HCT116 (cell line): ENCODE measurements around the gene RFTN1. TPM values are rescaled to one million over a fixed set of nuclear protein-coding genes. Genes with fewer than 3 reads are reported as not detected.

Experiments used
- ATAC-seq: fragments of 200-7000 bp; cut with Tn5 transposase; 2 replicates; pipeline ENCODE4 v1.9.1; 2020; ENCODE audit warnings: mild to moderate bottlenecking, moderate library complexity
- BruUV-seq: library from RNA; stranded (reverse); fragments of 400-500 nt; replicated peaks from 2 replicates; lab custom pipeline; 2021; lab: Mats Ljungman, UMichigan
- CTCF ChIA-PET: fragments of 300-600 bp; sonication (Branson Sonifier 250); formaldehyde crosslinking; loops from one replicate; lab custom pipeline; 2021; ENCODE audit warnings: antibody characterized with exemption; lab: Charles Lee
- POLR2A ChIA-PET: fragments of 300-600, 350-600 bp; sonication (Branson Sonifier 250); formaldehyde crosslinking; loops from one replicate; lab custom pipeline; 2021; ENCODE audit warnings: antibody characterized with exemption; lab: Charles Lee
- RAD21 ChIA-PET, 2 experiments: fragments of 300-600 bp; sonication (Branson Sonifier 250); formaldehyde crosslinking; loops; one replicate each; lab custom pipeline; 2023; ENCODE audit warnings: low total read pairs in 2 of 2; ENCODE audit not compliant: uncharacterized antibody in 2 of 2, unreplicated experiment in 2 of 2, low non-redundant PET in 1 of 2; lab: Charles Lee
- DNase-seq: peaks from one replicate; pipeline ENCODE4 v3.0.0-alpha.2; 2010; ENCODE audit warnings: low read depth, low spot score
- H2AFZ ChIP-seq: fragments of 200-600 bp; shearing (Covaris generic), sonication (generic); 2 replicates; pipeline ENCODE4 v1.6.1; 2017; ENCODE audit warnings: low read depth, mixed run types, mixed read lengths, antibody characterized with exemption, low read length; ENCODE audit not compliant: poor library complexity, severe bottlenecking
- H3K27ac ChIP-seq: 2 replicates; pipeline ENCODE4 v1.5.1; 2012; ENCODE audit warnings: low read depth, low read length
- H3K27me3 ChIP-seq: fragments of 200-600 bp; sonication (generic); 2 replicates; pipeline ENCODE4 v1.6.1; 2016; ENCODE audit warnings: mixed run types, low read length, mixed read lengths; ENCODE audit not compliant: insufficient read depth
- H3K36me3 ChIP-seq, 2 experiments: fragments of 200-500 bp in 1 of 2; fragments of 200-600 bp in 1 of 2; sonication (Bioruptor generic) in 1 of 2; sonication (generic) in 1 of 2; 2 replicates each; pipeline versions ENCODE4 v1.5.1 to v1.6.1; 2014 to 2016; ENCODE audit warnings: low read length in 2 of 2, inconsistent platforms in 1 of 2, mixed read lengths in 1 of 2, mixed run types in 1 of 2; ENCODE audit not compliant: insufficient read depth in 2 of 2, control insufficient read depth in 1 of 2
- H3K4me1 ChIP-seq, 2 experiments: fragments of 200-600 bp in 1 of 2; sonication (generic) in 1 of 2; 2 replicates each; pipeline versions ENCODE4 v1.5.1 to v1.6.1; 2012 to 2017; ENCODE audit warnings: low read length in 2 of 2, inconsistent platforms in 1 of 2, mild to moderate bottlenecking in 1 of 2, mixed read lengths in 1 of 2, mixed run types in 1 of 2, moderate library complexity in 1 of 2; ENCODE audit not compliant: insufficient read depth in 2 of 2, control insufficient read depth in 1 of 2
- H3K4me2 ChIP-seq: fragments of 200-600 bp; sonication (generic); 2 replicates; pipeline ENCODE4 v1.6.1; 2017; ENCODE audit warnings: mixed run types, low read length, mixed read lengths
- H3K4me3 ChIP-seq, 2 experiments: fragments of 200-600 bp in 1 of 2; sonication (generic) in 1 of 2; replicated peaks in 1 of 2; 2 replicates each; pipeline ENCODE4 v1.5.1; 2011 to 2016; ENCODE audit warnings: low read length in 2 of 2, control low read depth in 1 of 2, low read depth in 1 of 2, mild to moderate bottlenecking in 1 of 2, mixed read lengths in 1 of 2, mixed run types in 1 of 2
- H3K79me2 ChIP-seq: fragments of 200-600 bp; sonication (generic); 2 replicates; pipeline ENCODE4 v1.6.1; 2017; ENCODE audit warnings: mild to moderate bottlenecking, mixed run types, low read length, moderate library complexity, mixed read lengths; ENCODE audit not compliant: insufficient read depth
- H3K9ac ChIP-seq: fragments of 200-600 bp; sonication (generic); 2 replicates; pipeline ENCODE4 v1.6.1; 2016; ENCODE audit warnings: low read length, mixed read lengths
- H3K9me2 ChIP-seq: fragments of 200-600 bp; sonication (generic), shearing (Covaris generic); 2 replicates; pipeline ENCODE4 v1.6.1; 2017; ENCODE audit warnings: mixed run types, mild to moderate bottlenecking, moderate library complexity; ENCODE audit not compliant: insufficient read depth
- H3K9me3 ChIP-seq, 2 experiments: fragments of 200-500 bp in 1 of 2; fragments of 200-600 bp in 1 of 2; sonication (Bioruptor generic) in 1 of 2; sonication (generic) in 1 of 2; 2 replicates each; pipeline ENCODE4 v1.6.1; 2014 to 2017; ENCODE audit warnings: low read length in 2 of 2, mixed read lengths in 2 of 2, inconsistent platforms in 1 of 2, low read depth in 1 of 2, mild to moderate bottlenecking in 1 of 2, mixed run types in 1 of 2, moderate library complexity in 1 of 2; ENCODE audit not compliant: control insufficient read depth in 1 of 2, insufficient read depth in 1 of 2
- H4K20me1 ChIP-seq: fragments of 200-600 bp; sonication (generic), shearing (Covaris generic); 2 replicates; pipeline ENCODE4 v1.6.1; 2017; ENCODE audit warnings: mixed run types, mild to moderate bottlenecking, moderate library complexity; ENCODE audit not compliant: insufficient read depth
- CEBPB ChIP-seq: IDR thresholded peaks from 2 replicates; pipeline ENCODE4 v1.6.1; 2012; ENCODE audit warnings: low read depth
- EGR1 ChIP-seq: IDR thresholded peaks from 2 replicates; pipeline ENCODE4 v1.6.1; 2012; ENCODE audit warnings: low read depth
- ELF1 ChIP-seq: IDR thresholded peaks from 2 replicates; pipeline ENCODE4 v1.6.1; 2012; ENCODE audit warnings: low read depth, borderline replicate concordance
- EZH2 ChIP-seq: fragments of 200-600 bp; sonication (generic); IDR thresholded peaks from 2 replicates; pipeline ENCODE4 v1.6.1; 2017; ENCODE audit warnings: antibody characterized with exemption, mixed run types
- JUND ChIP-seq: IDR thresholded peaks from 2 replicates; pipeline ENCODE4 v1.6.1; 2012
- SRF ChIP-seq: IDR thresholded peaks from 2 replicates; pipeline ENCODE4 v1.6.1; 2012; ENCODE audit warnings: low read depth
- TCF7L2 ChIP-seq: IDR thresholded peaks from 2 replicates; pipeline ENCODE4 v1.7.0; 2011; ENCODE audit warnings: borderline replicate concordance, inconsistent platforms; ENCODE audit not compliant: insufficient read depth, insufficient read length; ENCODE audit errors: extremely low read depth
- YY1 ChIP-seq: IDR thresholded peaks from 2 replicates; pipeline ENCODE4 v1.6.1; 2011; ENCODE audit warnings: low read length, low read depth, moderate library complexity, mild to moderate bottlenecking; ENCODE audit not compliant: insufficient replicate concordance; ENCODE audit errors: extremely low read depth
- ZNF274 ChIP-seq: fragments of 200-500 bp; sonication (Bioruptor generic); IDR thresholded peaks from 2 replicates; pipeline ENCODE4 v1.6.1; 2014; ENCODE audit warnings: mild to moderate bottlenecking, low read depth, low read length, inconsistent platforms
- intact Hi-C: fragments of 100-400 bp; cut with micrococcal nuclease; formaldehyde crosslinking; loops from 2 replicates; pipeline ENCODE4 v1.10.0; 2022
- total RNA-seq: library from RNA; stranded (reverse); gene quantifications from one replicate; pipeline ENCODE4 v1.2.1, GENCODE V29; 2021; ENCODE audit not compliant: unreplicated experiment
- TF ChIP-seq, protein P1 (sequence below), 3 experiments: fragments of 200-600 bp in 1 of 3; sonication (generic) in 1 of 3; IDR thresholded peaks in 2 of 3; conservative IDR thresholded peaks in 1 of 3; 2 replicates each; pipeline ENCODE4 v1.5.1; 2012 to 2017; ENCODE audit warnings: low read depth in 2 of 3, low read length in 2 of 3, antibody characterized with exemption in 1 of 3, borderline replicate concordance in 1 of 3, control low read depth in 1 of 3, mild to moderate bottlenecking in 1 of 3, mixed read lengths in 1 of 3, mixed run types in 1 of 3, moderate library complexity in 1 of 3; ENCODE audit not compliant: insufficient read depth in 1 of 3
- TF ChIP-seq, protein P2 (sequence below): IDR thresholded peaks from 2 replicates; pipeline ENCODE4 v1.6.1; 2011; ENCODE audit warnings: mild to moderate bottlenecking, low read length, moderate library complexity; ENCODE audit not compliant: insufficient replicate concordance; ENCODE audit errors: extremely low read depth

The RFTN1 gene
- total RNA-seq, 1 experiment from 2014 or later, result 3.9 TPM

DNA sequence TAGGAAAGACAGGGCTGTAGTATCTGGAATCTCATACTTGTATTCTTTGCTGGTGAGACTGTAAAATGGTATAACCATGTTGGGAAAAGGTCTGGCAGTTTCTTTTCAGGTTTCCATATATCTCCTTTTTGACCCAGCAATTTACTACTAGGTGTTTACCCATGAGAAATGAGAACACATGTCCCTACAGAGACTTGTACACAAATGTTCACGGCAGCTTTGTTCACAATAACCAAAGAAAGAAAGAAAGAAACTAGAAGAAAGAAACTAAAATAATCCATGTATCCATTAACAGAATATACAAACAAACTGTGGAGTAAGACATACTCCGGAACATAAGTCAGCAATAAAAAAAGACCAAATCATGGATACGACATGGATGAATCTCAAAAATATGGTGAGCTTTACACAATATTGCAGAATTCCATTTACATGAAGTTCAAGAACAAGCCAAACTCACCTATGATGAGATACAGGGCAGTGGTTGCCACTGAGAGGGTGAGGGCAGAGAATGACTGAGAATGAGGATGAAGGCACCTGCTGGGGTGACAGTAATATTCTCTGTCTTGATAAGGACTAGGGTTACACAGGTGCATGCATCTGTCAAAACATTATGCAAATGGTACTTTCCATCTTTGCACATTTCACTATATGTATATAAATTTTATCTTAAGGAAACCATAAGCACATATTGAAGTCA, 2.7 kb downstream of the RFTN1 start:
- no peak for TF ChIP-seq CEBPB
- no peak for TF ChIP-seq JUND
- TF ChIP-seq EGR1, result no peak
- TF ChIP-seq YY1, result no peak
- TF ChIP-seq, protein P1, sequence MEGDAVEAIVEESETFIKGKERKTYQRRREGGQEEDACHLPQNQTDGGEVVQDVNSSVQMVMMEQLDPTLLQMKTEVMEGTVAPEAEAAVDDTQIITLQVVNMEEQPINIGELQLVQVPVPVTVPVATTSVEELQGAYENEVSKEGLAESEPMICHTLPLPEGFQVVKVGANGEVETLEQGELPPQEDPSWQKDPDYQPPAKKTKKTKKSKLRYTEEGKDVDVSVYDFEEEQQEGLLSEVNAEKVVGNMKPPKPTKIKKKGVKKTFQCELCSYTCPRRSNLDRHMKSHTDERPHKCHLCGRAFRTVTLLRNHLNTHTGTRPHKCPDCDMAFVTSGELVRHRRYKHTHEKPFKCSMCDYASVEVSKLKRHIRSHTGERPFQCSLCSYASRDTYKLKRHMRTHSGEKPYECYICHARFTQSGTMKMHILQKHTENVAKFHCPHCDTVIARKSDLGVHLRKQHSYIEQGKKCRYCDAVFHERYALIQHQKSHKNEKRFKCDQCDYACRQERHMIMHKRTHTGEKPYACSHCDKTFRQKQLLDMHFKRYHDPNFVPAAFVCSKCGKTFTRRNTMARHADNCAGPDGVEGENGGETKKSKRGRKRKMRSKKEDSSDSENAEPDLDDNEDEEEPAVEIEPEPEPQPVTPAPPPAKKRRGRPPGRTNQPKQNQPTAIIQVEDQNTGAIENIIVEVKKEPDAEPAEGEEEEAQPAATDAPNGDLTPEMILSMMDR (IDR thresholded peaks at IDR 0.05 in 2 of 3, conservative IDR thresholded peaks at IDR 0.05 in 1 of 3; ENCODE audit: borderline replicate concordance in 1 of 3, insufficient read depth in 1 of 3, low read depth in 2 of 3, low read length in 2 of 3), result no peak
- TF ChIP-seq SRF, result no peak
- TF ChIP-seq, protein P2, sequence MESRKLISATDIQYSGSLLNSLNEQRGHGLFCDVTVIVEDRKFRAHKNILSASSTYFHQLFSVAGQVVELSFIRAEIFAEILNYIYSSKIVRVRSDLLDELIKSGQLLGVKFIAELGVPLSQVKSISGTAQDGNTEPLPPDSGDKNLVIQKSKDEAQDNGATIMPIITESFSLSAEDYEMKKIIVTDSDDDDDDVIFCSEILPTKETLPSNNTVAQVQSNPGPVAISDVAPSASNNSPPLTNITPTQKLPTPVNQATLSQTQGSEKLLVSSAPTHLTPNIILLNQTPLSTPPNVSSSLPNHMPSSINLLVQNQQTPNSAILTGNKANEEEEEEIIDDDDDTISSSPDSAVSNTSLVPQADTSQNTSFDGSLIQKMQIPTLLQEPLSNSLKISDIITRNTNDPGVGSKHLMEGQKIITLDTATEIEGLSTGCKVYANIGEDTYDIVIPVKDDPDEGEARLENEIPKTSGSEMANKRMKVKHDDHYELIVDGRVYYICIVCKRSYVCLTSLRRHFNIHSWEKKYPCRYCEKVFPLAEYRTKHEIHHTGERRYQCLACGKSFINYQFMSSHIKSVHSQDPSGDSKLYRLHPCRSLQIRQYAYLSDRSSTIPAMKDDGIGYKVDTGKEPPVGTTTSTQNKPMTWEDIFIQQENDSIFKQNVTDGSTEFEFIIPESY, result no peak
- no peak for TF ChIP-seq TCF7L2
- TF ChIP-seq ELF1, result no peak
- TF ChIP-seq EZH2, result no peak
- no peak for TF ChIP-seq ZNF274
- H3K36me3 ChIP-seq, result no peaks in the 10 kb centered on the region
- H2AFZ ChIP-seq, result no peak overlapping the region
- no peak overlapping the region for H3K27ac ChIP-seq
- H4K20me1 ChIP-seq, result no peaks in the 10 kb centered on the region
- no peak for DNase-seq
- RAD21 ChIA-PET, result no interaction called here
- H3K9me3 ChIP-seq, result no peaks in the 10 kb centered on the region
- CTCF ChIA-PET, result no interaction called here
- no peaks in the 10 kb centered on the region for H3K79me2 ChIP-seq
- no peak overlapping the region for H3K4me2 ChIP-seq
- H3K27me3 ChIP-seq, result 0 out of 2 replicates have a peak, but pooled peaks cover 8% of the 10 kb centered on the region
- H3K4me3 ChIP-seq, result no peak overlapping the region
- H3K4me1 ChIP-seq, result peaks cover 0 to 12% of the 10 kb centered on the region in 2 experiments; a peak in 2 of 4 replicates
- H3K9ac ChIP-seq, result no peak overlapping the region
- intact Hi-C loops, result no loop called here
- TSS peak; percentile 36 for BruUV-seq
- no peak for ATAC-seq
- POLR2A ChIA-PET, result no interaction called here
- H3K9me2 ChIP-seq, result no peaks in the 10 kb centered on the region
